ENCODE data around the gene FUT7. TPM values are rescaled to one million over a fixed set of nuclear protein-coding genes. Genes with fewer than 3 reads are reported as not detected.

The FUT7 gene
- total and polyA plus RNA-seq, 2 of the 8 experiments (the other 6 are each of a cell fraction or from before 2014, with no cell fraction given): not detected

- TF ChIP-seq TAF7 (optimal IDR thresholded peaks at IDR 0.05; ENCODE audit: borderline replicate concordance, low read depth, low read length) (no peak), ATF2 (IDR thresholded peaks at IDR 0.05; ENCODE audit: low read length) (no peak), BRCA1 (IDR thresholded peaks at IDR 0.05; ENCODE audit: low read depth, low read length) (no peak), RXRA (IDR thresholded peaks at IDR 0.05; ENCODE audit: insufficient read depth, low read depth, low read length) (no peak), MAFK (IDR thresholded peaks at IDR 0.05; ENCODE audit: low read depth, low read length) (no peak)
Observed at GRCh38 chr9:137079401-137079787, 47.5 kb upstream of the FUT7 start (continued).
